CD4-positive, alpha-beta T cell (primary cell): ENCODE measurements around the gene LCE3C. TPM values are rescaled to one million over a fixed set of nuclear protein-coding genes. Genes with fewer than 3 reads are reported as not detected.

Experiments used
- ATAC-seq: fragments of 200-7000 bp; cut with Tn5 transposase; one replicate; pipeline ENCODE4 v1.10.0; 2022; ENCODE audit warnings: mild to moderate bottlenecking; ENCODE audit not compliant: poor library complexity
- CTCF ChIA-PET: fragments of 350-600 bp; sonication (Branson Sonifier 250); formaldehyde crosslinking; loops from one replicate; lab custom pipeline; 2021; ENCODE audit warnings: antibody characterized with exemption, inconsistent platforms; lab: Charles Lee
- POLR2A ChIA-PET: fragments of 350-600 bp; sonication (Branson Sonifier 250); formaldehyde crosslinking; loops from one replicate; lab custom pipeline; 2021; ENCODE audit warnings: antibody characterized with exemption, inconsistent platforms; lab: Charles Lee
- DNase-seq, 14 experiments: peaks; one replicate each; pipeline ENCODE4 v3.0.0-alpha.2; 2013 to 2020; ENCODE audit warnings: mixed read lengths in 2 of 14
- H3K27ac ChIP-seq, 2 donors: one replicate each; pipeline versions ENCODE4 v1.5.1 to v1.7.0; 2013; ENCODE audit warnings: low read length in 2 of 2, low read depth in 1 of 2, mild to moderate bottlenecking in 1 of 2
- H3K27me3 ChIP-seq, 2 experiments: 1 replicate in 1 of 2; 2 replicates in 1 of 2; pipeline versions ENCODE4 v1.6.1 to v1.7.0; 2013; ENCODE audit warnings: low read length in 2 of 2, control low read depth in 1 of 2, mild to moderate bottlenecking in 1 of 2, moderate library complexity in 1 of 2; ENCODE audit not compliant: insufficient read depth in 2 of 2, control insufficient read depth in 1 of 2
- H3K36me3 ChIP-seq: one replicate; pipeline ENCODE4 v1.6.1; 2013; ENCODE audit warnings: low read length, control low read depth; ENCODE audit not compliant: insufficient read depth
- H3K4me1 ChIP-seq: one replicate; pipeline ENCODE4 v1.6.1; 2013; ENCODE audit warnings: low read length, control low read depth; ENCODE audit not compliant: insufficient read depth
- H3K4me3 ChIP-seq: one replicate; pipeline ENCODE4 v1.5.1; 2013; ENCODE audit warnings: mild to moderate bottlenecking, low read length, moderate library complexity
- H3K9me3 ChIP-seq, 2 experiments: 1 replicate in 1 of 2; 2 replicates in 1 of 2; pipeline versions ENCODE4 v1.6.1 to v1.7.0; 2013; ENCODE audit warnings: low read length in 2 of 2, mild to moderate bottlenecking in 2 of 2, control low read depth in 1 of 2, moderate library complexity in 1 of 2; ENCODE audit not compliant: control insufficient read depth in 1 of 2, insufficient read depth in 1 of 2
- H3K27ac Mint-ChIP-seq: one replicate; pipeline ENCODE4 v1.8.0; 2020; ENCODE audit warnings: mixed read lengths
- H3K27me3 Mint-ChIP-seq: one replicate; pipeline ENCODE4 v1.8.0; 2021; ENCODE audit warnings: mixed read lengths
- H3K36me3 Mint-ChIP-seq: one replicate; pipeline ENCODE4 v1.8.0; 2021; ENCODE audit warnings: low read depth, mixed read lengths
- H3K4me1 Mint-ChIP-seq: one replicate; pipeline ENCODE4 v1.8.0; 2021; ENCODE audit warnings: low read depth, mixed read lengths
- H3K4me3 Mint-ChIP-seq: one replicate; pipeline ENCODE4 v1.8.0; 2020; ENCODE audit warnings: mild to moderate bottlenecking, mixed read lengths
- H3K9me3 Mint-ChIP-seq: one replicate; pipeline ENCODE4 v1.8.0; 2020; ENCODE audit warnings: mixed read lengths
- CTCF ChIP-seq: fragments of 200-600 bp; IDR thresholded peaks from one replicate; pipeline ENCODE4 v1.8.0; 2022; ENCODE audit warnings: antibody characterized with exemption, mild to moderate bottlenecking
- intact Hi-C, 2 experiments: fragments of 100-400 bp; cut with DNase I in 1 of 2; cut with micrococcal nuclease in 1 of 2; formaldehyde crosslinking; loops; one replicate each; pipeline versions ENCODE4 v1.15.1 to v1.9.0; 2023 to 2025; cut with DNase I, micrococcal nuclease
- total RNA-seq, 174 experiments: library from RNA in 2 of 174; stranded (reverse) in 2 of 174; gene quantifications; one replicate each; pipeline ENCODE4 v1.2.3 and lab custom pipeline; 2021 to 2026

The LCE3C gene
- total RNA-seq, 2 experiments from 2014 or later = not detected

GRCh38 chr1:152640351-152640750 is 40.3 kb downstream of the LCE3C start:
- no peaks in the 10 kb centered on the region for H3K4me1 Mint-ChIP-seq
- no peaks in the 10 kb centered on the region for H3K36me3 ChIP-seq
- ChIA-PET CTCF (no interaction called here), POLR2A (no interaction called here)
- ATAC-seq (no peak), DNase-seq (no peak)
- no peak overlapping the region for H3K27ac Mint-ChIP-seq
- H3K36me3 Mint-ChIP-seq = no peaks in the 10 kb centered on the region
- H3K4me3 ChIP-seq = no peak overlapping the region
- H3K4me3 Mint-ChIP-seq = no peak overlapping the region
- H3K27me3 ChIP-seq = peaks cover 2 to 6% of the 10 kb centered on the region in 2 experiments
- H3K9me3 ChIP-seq = no peaks in the 10 kb centered on the region
- no peak for TF ChIP-seq CTCF
- H3K27ac ChIP-seq = no peak overlapping the region
- H3K9me3 Mint-ChIP-seq = peaks cover 5% of the 10 kb centered on the region
- peaks cover 16% of the 10 kb centered on the region for H3K27me3 Mint-ChIP-seq
- intact Hi-C loops = no loop called here
- no peaks in the 10 kb centered on the region for H3K4me1 ChIP-seq

GRCh38 chr1:152643945-152644344 is 43.9 kb downstream of the LCE3C start:
- Histone ChIP-seq H3K36me3 (no peaks in the 10 kb centered on the region), H3K9me3 (no peaks in the 10 kb centered on the region), H3K27me3 (peaks cover 2 to 20% of the 10 kb centered on the region in 2 experiments), H3K4me1 (no peaks in the 10 kb centered on the region), H3K27ac (no peak overlapping the region), H3K4me3 (no peak overlapping the region)
- Mint-ChIP-seq H3K27me3 (peaks cover 34% of the 10 kb centered on the region), H3K36me3 (no peaks in the 10 kb centered on the region), H3K9me3 (no peaks in the 10 kb centered on the region), H3K4me1 (no peaks in the 10 kb centered on the region), H3K4me3 (no peak overlapping the region), H3K27ac (no peak overlapping the region)
- intact Hi-C loops = no loop called here
- POLR2A ChIA-PET = interaction anchor here (0.6 kb wide), 1 partner anchor 64 kb away, joined by 3 read pairs; the partner anchor contains the start of gene LCE3D
- DNase-seq (no peak), ATAC-seq (no peak)
- TF ChIP-seq CTCF = no peak
- CTCF ChIA-PET = no interaction called here

GRCh38 chr1:152645146-152645545 is 45.1 kb downstream of the LCE3C start:
- H3K27ac Mint-ChIP-seq = no peak overlapping the region
- POLR2A ChIA-PET = no interaction called here
- intact Hi-C loops = no loop called here

More at GRCh38 chr1:152645146-152645545, 45.1 kb downstream of the LCE3C start:
- Mint-ChIP-seq H3K4me1 (no peaks in the 10 kb centered on the region), H3K4me3 (no peak overlapping the region), H3K27me3 (peaks cover 37% of the 10 kb centered on the region), H3K9me3 (no peaks in the 10 kb centered on the region), H3K36me3 (no peaks in the 10 kb centered on the region)
- Histone ChIP-seq H3K4me3 (no peak overlapping the region), H3K27me3 (peaks cover 7 to 20% of the 10 kb centered on the region in 2 experiments), H3K36me3 (no peaks in the 10 kb centered on the region), H3K9me3 (no peaks in the 10 kb centered on the region), H3K4me1 (no peaks in the 10 kb centered on the region), H3K27ac (no peak overlapping the region)
- ATAC-seq (no peak), DNase-seq (no peak)
- CTCF ChIA-PET = no interaction called here
- TF ChIP-seq CTCF = no peak
